ENCODE data around the gene TOMM34. TPM values are rescaled to one million over a fixed set of nuclear protein-coding genes. Genes with fewer than 3 reads are reported as not detected.
A peak's percentile ranks its signal among the peaks of the same experiment; 100 is the strongest.

Gene TOMM34
- total and polyA plus RNA-seq, 2 of the 13 experiments (the other 11 are each of a cell fraction or from before 2014, with no cell fraction given) = 36.2 to 52.0 TPM

GRCh38 chr20:44896583-44896982 lies 63.6 kb downstream of the TOMM34 start (continued):
- TF ChIP-seq ZNF136 (CRISPR knock-in tag; IDR thresholded peaks at IDR 0.05; ENCODE audit: low read depth) (no peak), RFXAP (CRISPR knock-in tag; IDR thresholded peaks at IDR 0.05; ENCODE audit: borderline replicate concordance) (no peak), ZNF326 (CRISPR knock-in tag; IDR thresholded peaks at IDR 0.05; ENCODE audit: borderline replicate concordance) (no peak), ATF4 (CRISPR knock-in tag; IDR thresholded peaks at IDR 0.05) (peak in 1 of 2 experiments; percentile 56; a peak in 1 of 4 replicates), BRCA1 (CRISPR knock-in tag; IDR thresholded peaks at IDR 0.05) (no peak), PPARG (CRISPR knock-in tag; conservative IDR thresholded peaks at IDR 0.05) (peak; percentile 91), ZFP91 (CRISPR knock-in tag; IDR thresholded peaks at IDR 0.05; ENCODE audit: borderline replicate concordance) (no peak), MXI1 (IDR thresholded peaks at IDR 0.05; ENCODE audit: borderline replicate concordance, low read depth, low read length) (0 out of 3 replicates have a peak, but pooled peaks have one; percentile 10), ZNF616 (CRISPR knock-in tag; IDR thresholded peaks at IDR 0.05; ENCODE audit: low read depth) (no peak), STAT6 (CRISPR knock-in tag; IDR thresholded peaks at IDR 0.05; ENCODE audit: borderline replicate concordance) (no peak), HOXA9 (CRISPR knock-in tag; IDR thresholded peaks at IDR 0.05; ENCODE audit: borderline replicate concordance) (no peak), CCDC6 (CRISPR knock-in tag; IDR thresholded peaks at IDR 0.05) (no peak), ZNF614 (CRISPR knock-in tag; IDR thresholded peaks at IDR 0.05; ENCODE audit: borderline replicate concordance) (peak; percentile 90), ZMYM2 (CRISPR knock-in tag; IDR thresholded peaks at IDR 0.05) (no peak), MTA1 (CRISPR knock-in tag; IDR thresholded peaks at IDR 0.05; ENCODE audit: borderline replicate concordance) (no peak), SP5 (CRISPR knock-in tag; IDR thresholded peaks at IDR 0.05; ENCODE audit: borderline replicate concordance, low read depth) (0 out of 2 replicates have a peak, but pooled peaks have one; percentile 42)
- TF ChIP-seq, protein P1, sequence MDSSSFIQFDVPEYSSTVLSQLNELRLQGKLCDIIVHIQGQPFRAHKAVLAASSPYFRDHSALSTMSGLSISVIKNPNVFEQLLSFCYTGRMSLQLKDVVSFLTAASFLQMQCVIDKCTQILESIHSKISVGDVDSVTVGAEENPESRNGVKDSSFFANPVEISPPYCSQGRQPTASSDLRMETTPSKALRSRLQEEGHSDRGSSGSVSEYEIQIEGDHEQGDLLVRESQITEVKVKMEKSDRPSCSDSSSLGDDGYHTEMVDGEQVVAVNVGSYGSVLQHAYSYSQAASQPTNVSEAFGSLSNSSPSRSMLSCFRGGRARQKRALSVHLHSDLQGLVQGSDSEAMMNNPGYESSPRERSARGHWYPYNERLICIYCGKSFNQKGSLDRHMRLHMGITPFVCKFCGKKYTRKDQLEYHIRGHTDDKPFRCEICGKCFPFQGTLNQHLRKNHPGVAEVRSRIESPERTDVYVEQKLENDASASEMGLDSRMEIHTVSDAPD (CRISPR knock-in tag; IDR thresholded peaks at IDR 0.05) = no peak
- TF ChIP-seq, protein P2, sequence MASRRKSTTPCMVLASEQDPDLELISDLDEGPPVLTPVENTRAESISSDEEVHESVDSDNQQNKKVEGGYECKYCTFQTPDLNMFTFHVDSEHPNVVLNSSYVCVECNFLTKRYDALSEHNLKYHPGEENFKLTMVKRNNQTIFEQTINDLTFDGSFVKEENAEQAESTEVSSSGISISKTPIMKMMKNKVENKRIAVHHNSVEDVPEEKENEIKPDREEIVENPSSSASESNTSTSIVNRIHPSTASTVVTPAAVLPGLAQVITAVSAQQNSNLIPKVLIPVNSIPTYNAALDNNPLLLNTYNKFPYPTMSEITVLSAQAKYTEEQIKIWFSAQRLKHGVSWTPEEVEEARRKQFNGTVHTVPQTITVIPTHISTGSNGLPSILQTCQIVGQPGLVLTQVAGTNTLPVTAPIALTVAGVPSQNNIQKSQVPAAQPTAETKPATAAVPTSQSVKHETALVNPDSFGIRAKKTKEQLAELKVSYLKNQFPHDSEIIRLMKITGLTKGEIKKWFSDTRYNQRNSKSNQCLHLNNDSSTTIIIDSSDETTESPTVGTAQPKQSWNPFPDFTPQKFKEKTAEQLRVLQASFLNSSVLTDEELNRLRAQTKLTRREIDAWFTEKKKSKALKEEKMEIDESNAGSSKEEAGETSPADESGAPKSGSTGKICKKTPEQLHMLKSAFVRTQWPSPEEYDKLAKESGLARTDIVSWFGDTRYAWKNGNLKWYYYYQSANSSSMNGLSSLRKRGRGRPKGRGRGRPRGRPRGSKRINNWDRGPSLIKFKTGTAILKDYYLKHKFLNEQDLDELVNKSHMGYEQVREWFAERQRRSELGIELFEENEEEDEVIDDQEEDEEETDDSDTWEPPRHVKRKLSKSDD (CRISPR knock-in tag; IDR thresholded peaks at IDR 0.05; ENCODE audit: low read depth) = no peak
- TF ChIP-seq, protein P3, sequence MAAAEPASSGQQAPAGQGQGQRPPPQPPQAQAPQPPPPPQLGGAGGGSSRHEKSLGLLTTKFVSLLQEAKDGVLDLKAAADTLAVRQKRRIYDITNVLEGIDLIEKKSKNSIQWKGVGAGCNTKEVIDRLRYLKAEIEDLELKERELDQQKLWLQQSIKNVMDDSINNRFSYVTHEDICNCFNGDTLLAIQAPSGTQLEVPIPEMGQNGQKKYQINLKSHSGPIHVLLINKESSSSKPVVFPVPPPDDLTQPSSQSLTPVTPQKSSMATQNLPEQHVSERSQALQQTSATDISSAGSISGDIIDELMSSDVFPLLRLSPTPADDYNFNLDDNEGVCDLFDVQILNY (CRISPR knock-in tag; conservative IDR thresholded peaks at IDR 0.05) = no peak
